Ovary (tissue), 3 donors: Measurements from ENCODE around the gene PCSK2.

Experiments
- EP300 ChIP-seq: sonication (generic); formaldehyde crosslinking; IDR thresholded peaks from one replicate; pipeline ENCODE4 v1.6.1; 2017; ENCODE audit warnings: antibody characterized with exemption
- POLR2A ChIP-seq: fragments of 450-650 bp; IDR thresholded peaks from one replicate; pipeline ENCODE4 v1.6.1; 2017; ENCODE audit warnings: antibody characterized with exemption, mild to moderate bottlenecking, moderate library complexity
- TF ChIP-seq, protein P1 (sequence below), 3 donors: fragments of 450-650 bp in 2 of 3; fragments of 200-600 bp in 1 of 3; IDR thresholded peaks; one replicate each; pipeline versions ENCODE4 v1.5.1 to v1.8.0; 2016 to 2022; ENCODE audit warnings: antibody characterized with exemption in 3 of 3, mild to moderate bottlenecking in 1 of 3
- donor health status: DM: no; HTN: no; CAD: no.

DNA sequence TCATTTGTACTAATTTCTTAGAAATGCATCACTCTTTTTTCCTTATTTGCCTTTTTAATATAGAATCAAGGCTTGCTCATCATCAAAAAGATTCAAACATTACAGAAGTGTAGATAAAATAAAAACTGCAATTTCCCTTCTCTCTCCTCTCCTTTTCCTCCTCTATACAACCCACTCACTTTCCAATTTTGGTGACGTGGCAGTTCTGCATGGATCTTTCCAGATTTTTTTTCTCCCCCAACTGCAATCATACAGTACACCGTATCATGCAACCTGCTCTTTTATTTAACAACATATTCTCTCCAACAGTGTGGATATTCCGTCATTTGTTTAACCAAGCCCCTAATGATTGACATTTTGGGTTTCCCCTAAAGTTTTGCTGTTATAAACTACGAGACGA lies 163.8 kb downstream of the PCSK2 start:
- TF ChIP-seq, protein P1, sequence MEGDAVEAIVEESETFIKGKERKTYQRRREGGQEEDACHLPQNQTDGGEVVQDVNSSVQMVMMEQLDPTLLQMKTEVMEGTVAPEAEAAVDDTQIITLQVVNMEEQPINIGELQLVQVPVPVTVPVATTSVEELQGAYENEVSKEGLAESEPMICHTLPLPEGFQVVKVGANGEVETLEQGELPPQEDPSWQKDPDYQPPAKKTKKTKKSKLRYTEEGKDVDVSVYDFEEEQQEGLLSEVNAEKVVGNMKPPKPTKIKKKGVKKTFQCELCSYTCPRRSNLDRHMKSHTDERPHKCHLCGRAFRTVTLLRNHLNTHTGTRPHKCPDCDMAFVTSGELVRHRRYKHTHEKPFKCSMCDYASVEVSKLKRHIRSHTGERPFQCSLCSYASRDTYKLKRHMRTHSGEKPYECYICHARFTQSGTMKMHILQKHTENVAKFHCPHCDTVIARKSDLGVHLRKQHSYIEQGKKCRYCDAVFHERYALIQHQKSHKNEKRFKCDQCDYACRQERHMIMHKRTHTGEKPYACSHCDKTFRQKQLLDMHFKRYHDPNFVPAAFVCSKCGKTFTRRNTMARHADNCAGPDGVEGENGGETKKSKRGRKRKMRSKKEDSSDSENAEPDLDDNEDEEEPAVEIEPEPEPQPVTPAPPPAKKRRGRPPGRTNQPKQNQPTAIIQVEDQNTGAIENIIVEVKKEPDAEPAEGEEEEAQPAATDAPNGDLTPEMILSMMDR (IDR thresholded peaks at IDR 0.05), result no peak
- TF ChIP-seq POLR2A (no peak), EP300 (no peak)
